H1 (cell line): ENCODE results near the gene PSORS1C2. TPM values are rescaled to one million over a fixed set of nuclear protein-coding genes. Genes with fewer than 3 reads are reported as not detected.

ENCODE experiments used
- CTCF ChIA-PET: fragments of 300-600 bp; sonication (Branson Sonifier 250); formaldehyde crosslinking; loops from one replicate; lab custom pipeline; 2021; ENCODE audit not compliant: partially characterized antibody; lab: Charles Lee
- POLR2A ChIA-PET: fragments of 300-600 bp; sonication (Branson Sonifier 250); formaldehyde crosslinking; loops from one replicate; lab custom pipeline; 2021; ENCODE audit warnings: inconsistent platforms; ENCODE audit not compliant: partially characterized antibody; lab: Charles Lee
- DNase-seq, 2 experiments: peaks; one replicate each; pipeline versions ENCODE4 v3.0.0 to v3.0.0-alpha.2; 2010 to 2022; ENCODE audit warnings: low spot score in 2 of 2, low read depth in 1 of 2, mixed read lengths in 1 of 2
- FAIRE-seq: peaks from 2 replicates; lab custom pipeline; 2011; peaks lifted over from hg19 to GRCh38; lab: Jason Lieb, UNC
- H2AFZ ChIP-seq: 2 replicates; pipeline ENCODE4 v1.8.1; 2012; ENCODE audit warnings: low read length, inconsistent platforms
- H2AK5ac ChIP-seq: 2 replicates; pipeline ENCODE4 v1.6.1; 2013; ENCODE audit warnings: low read depth, low read length
- H2BK120ac ChIP-seq: replicated peaks from 2 replicates; pipeline ENCODE3; 2013; ENCODE audit warnings: low read depth, low read length, inconsistent platforms
- H2BK12ac ChIP-seq: 2 replicates; pipeline ENCODE4 v1.6.1; 2013; ENCODE audit warnings: low read depth, low read length
- H2BK15ac ChIP-seq: 2 replicates; pipeline ENCODE4 v1.6.1; 2013; ENCODE audit warnings: low read length
- H2BK20ac ChIP-seq: 2 replicates; pipeline ENCODE4 v1.6.1; 2013; ENCODE audit warnings: low read length
- H2BK5ac ChIP-seq: 2 replicates; pipeline ENCODE4 v1.6.1; 2013; ENCODE audit warnings: low read depth, low read length
- H3K14ac ChIP-seq: 2 replicates; pipeline ENCODE4 v1.6.1; 2013; ENCODE audit warnings: inconsistent platforms; ENCODE audit not compliant: insufficient read length
- H3K18ac ChIP-seq: 2 replicates; pipeline ENCODE4 v1.6.1; 2013; ENCODE audit warnings: low read length; ENCODE audit errors: extremely low read depth
- H3K23ac ChIP-seq: 2 replicates; pipeline ENCODE4 v1.6.1; 2013; ENCODE audit warnings: inconsistent platforms; ENCODE audit not compliant: insufficient read length
- H3K23me2 ChIP-seq: 2 replicates; pipeline ENCODE4 v1.6.1; 2013; ENCODE audit warnings: low read depth, low read length
- H3K27ac ChIP-seq: 2 replicates; pipeline ENCODE4 v1.6.1; 2011; ENCODE audit warnings: low read depth, low read length, inconsistent platforms
- H3K27me3 ChIP-seq, 4 experiments: replicated peaks in 1 of 4; 1 replicate in 1 of 4; 2 replicates in 3 of 4; pipeline versions ENCODE4 v1.6.1 to v1.8.1; 2011 to 2013; ENCODE audit warnings: low read length in 3 of 4, mild to moderate bottlenecking in 3 of 4, inconsistent platforms in 2 of 4, mixed read lengths in 2 of 4, moderate library complexity in 1 of 4; ENCODE audit not compliant: control insufficient read depth in 3 of 4, insufficient read depth in 3 of 4; ENCODE audit errors: extremely low read depth in 1 of 4
- H3K36me3 ChIP-seq, 4 experiments: 2 replicates each; pipeline versions ENCODE4 v1.6.1 to v1.8.1; 2011 to 2013; ENCODE audit warnings: mild to moderate bottlenecking in 4 of 4, low read length in 3 of 4, moderate library complexity in 2 of 4, control low read depth in 1 of 4, inconsistent platforms in 1 of 4; ENCODE audit not compliant: insufficient read depth in 4 of 4, control insufficient read depth in 2 of 4
- H3K4ac ChIP-seq: replicated peaks from 2 replicates; pipeline ENCODE3; 2013; ENCODE audit warnings: low read length, low read depth, mixed read lengths, inconsistent platforms; ENCODE audit not compliant: insufficient read length
- H3K4me1 ChIP-seq, 4 experiments: replicated peaks in 1 of 4; 1 replicate in 1 of 4; 2 replicates in 3 of 4; pipeline versions ENCODE4 v1.6.1 to v1.8.1; 2011 to 2013; ENCODE audit warnings: low read length in 3 of 4, inconsistent platforms in 2 of 4, mixed read lengths in 1 of 4; ENCODE audit not compliant: insufficient read depth in 4 of 4, control insufficient read depth in 3 of 4
- H3K4me2 ChIP-seq, 2 experiments: 2 replicates each; pipeline versions ENCODE4 v1.6.1 to v1.8.1; 2011 to 2013; ENCODE audit warnings: low read depth in 2 of 2, low read length in 2 of 2, control low read depth in 1 of 2, inconsistent platforms in 1 of 2, mild to moderate bottlenecking in 1 of 2; ENCODE audit not compliant: insufficient read depth in 1 of 2
- H3K4me3 ChIP-seq, 4 experiments: fragments of 200-600, 300-600 bp in 1 of 4; sonication (generic), shearing (Covaris generic), sonication (Bioruptor Twin) in 1 of 4; 2 replicates each; pipeline versions ENCODE4 v1.5.1 to v1.8.1; 2011 to 2016; ENCODE audit warnings: low read length in 4 of 4, low read depth in 3 of 4, control low read depth in 2 of 4, inconsistent platforms in 2 of 4, mild to moderate bottlenecking in 2 of 4, mixed read lengths in 1 of 4, moderate library complexity in 1 of 4; ENCODE audit not compliant: insufficient read depth in 2 of 4; ENCODE audit errors: extremely low read depth in 1 of 4
- H3K56ac ChIP-seq: replicated peaks from 2 replicates; pipeline ENCODE3; 2013; ENCODE audit warnings: low read depth, mild to moderate bottlenecking, mixed read lengths, low read length, inconsistent platforms; ENCODE audit not compliant: insufficient read length
- H3K79me1 ChIP-seq: 2 replicates; pipeline ENCODE4 v1.6.1; 2013; ENCODE audit warnings: low read depth, low read length, control low read depth
- H3K79me2 ChIP-seq, 2 experiments: 2 replicates each; pipeline versions ENCODE4 v1.6.1 to v1.8.1; 2012 to 2013; ENCODE audit warnings: low read length in 2 of 2, mild to moderate bottlenecking in 2 of 2, inconsistent platforms in 1 of 2; ENCODE audit not compliant: insufficient read depth in 2 of 2, control insufficient read depth in 1 of 2
- H3K9ac ChIP-seq, 4 experiments: replicated peaks in 1 of 4; 1 replicate in 1 of 4; 2 replicates in 3 of 4; pipeline versions ENCODE4 v1.6.1 to v1.8.1; 2011 to 2013; ENCODE audit warnings: low read depth in 3 of 4, low read length in 3 of 4, control low read depth in 2 of 4, mild to moderate bottlenecking in 2 of 4, moderate library complexity in 2 of 4, inconsistent platforms in 1 of 4; ENCODE audit errors: extremely low read depth in 1 of 4
- H3K9me3 ChIP-seq, 2 experiments: 2 replicates each; pipeline versions ENCODE4 v1.6.1 to v1.8.1; 2012 to 2013; ENCODE audit warnings: mild to moderate bottlenecking in 2 of 2, moderate library complexity in 2 of 2, control low read depth in 1 of 2, inconsistent platforms in 1 of 2, low read depth in 1 of 2, low read length in 1 of 2, mixed read lengths in 1 of 2; ENCODE audit not compliant: insufficient read depth in 2 of 2
- H4K20me1 ChIP-seq, 2 experiments: replicated peaks in 1 of 2; 2 replicates each; pipeline versions ENCODE3 to v1.8.1; 2011 to 2013; ENCODE audit warnings: inconsistent platforms in 2 of 2, low read length in 2 of 2, mild to moderate bottlenecking in 1 of 2; ENCODE audit not compliant: insufficient read depth in 2 of 2, control insufficient read depth in 1 of 2
- H4K5ac ChIP-seq: 2 replicates; pipeline ENCODE4 v1.6.1; 2013; ENCODE audit warnings: low read length, low read depth, mixed read lengths, inconsistent platforms; ENCODE audit not compliant: insufficient read length
- H4K8ac ChIP-seq: 2 replicates; pipeline ENCODE4 v1.8.0; 2013; ENCODE audit warnings: mild to moderate bottlenecking, moderate library complexity, low read length, inconsistent platforms; ENCODE audit not compliant: insufficient read depth; ENCODE audit errors: extremely low read depth
- H4K91ac ChIP-seq: replicated peaks from 2 replicates; pipeline ENCODE3; 2013; ENCODE audit warnings: low read length, mixed read lengths, inconsistent platforms; ENCODE audit not compliant: insufficient read length
- ASH2L ChIP-seq: fragments of 200-600, 300-600 bp; sonication (generic); IDR thresholded peaks from one replicate; pipeline ENCODE4 v1.7.1; 2017; ENCODE audit warnings: low read length
- BRCA1 ChIP-seq: IDR thresholded peaks from 2 replicates; pipeline ENCODE4 v1.6.1; 2012; ENCODE audit warnings: low read depth, low read length, improper control_type of control experiment
- CHD1 ChIP-seq: IDR thresholded peaks from 2 replicates; pipeline ENCODE4 v1.6.1; 2012; ENCODE audit warnings: low read depth, low read length, improper control_type of control experiment
- CTBP2 ChIP-seq: IDR thresholded peaks from 2 replicates; pipeline ENCODE4 v1.7.0; 2011; ENCODE audit warnings: borderline replicate concordance, mild to moderate bottlenecking, moderate library complexity, mixed read lengths, low read length; ENCODE audit not compliant: insufficient read depth, insufficient read length
- EGR1 ChIP-seq: IDR thresholded peaks from 2 replicates; pipeline ENCODE4 v1.6.1; 2011; ENCODE audit warnings: low read depth, low read length, borderline replicate concordance
- GABPA ChIP-seq: IDR thresholded peaks from 2 replicates; pipeline ENCODE4 v1.6.1; 2011; ENCODE audit warnings: mild to moderate bottlenecking, low read length, moderate library complexity, borderline replicate concordance; ENCODE audit not compliant: insufficient read depth
- HDAC2 ChIP-seq, 2 experiments: fragments of 300-600 bp in 1 of 2; sonication (generic) in 1 of 2; IDR thresholded peaks; 2 replicates each; pipeline ENCODE4 v1.6.1; 2011 to 2012; ENCODE audit warnings: low read depth in 2 of 2, low read length in 2 of 2, mild to moderate bottlenecking in 2 of 2, moderate library complexity in 2 of 2, borderline replicate concordance in 1 of 2, inconsistent platforms in 1 of 2
- JUND ChIP-seq: IDR thresholded peaks from 2 replicates; pipeline ENCODE4 v1.6.1; 2011; ENCODE audit warnings: mild to moderate bottlenecking, improper control_type of control experiment, low read length
- KDM4A ChIP-seq: IDR thresholded peaks from one replicate; pipeline ENCODE4 v1.7.1; 2012; ENCODE audit warnings: low read depth, mild to moderate bottlenecking, moderate library complexity, low read length, inconsistent platforms; ENCODE audit not compliant: severe bottlenecking
- KDM5A ChIP-seq: fragments of 200-600 bp; IDR thresholded peaks from 2 replicates; pipeline ENCODE4 v1.7.1; 2012; ENCODE audit warnings: mild to moderate bottlenecking, low read length, inconsistent platforms, mixed read lengths
- NRF1 ChIP-seq: IDR thresholded peaks from 2 replicates; pipeline ENCODE4 v1.6.1; 2011; ENCODE audit warnings: mild to moderate bottlenecking, low read depth, low read length, improper control_type of control experiment
- POLR2A ChIP-seq, 2 experiments: IDR thresholded peaks; 1 replicate in 1 of 2; 2 replicates in 1 of 2; pipeline ENCODE4 v1.6.1; 2011; ENCODE audit warnings: low read depth in 2 of 2, low read length in 2 of 2, mild to moderate bottlenecking in 2 of 2; ENCODE audit errors: control extremely low read depth in 1 of 2
- SP2 ChIP-seq: IDR thresholded peaks from 2 replicates; pipeline ENCODE4 v1.6.1; 2012; ENCODE audit warnings: mild to moderate bottlenecking, low read length, inconsistent platforms
- SUZ12 ChIP-seq: fragments of 200-600 bp; sonication (generic); IDR thresholded peaks from 2 replicates; pipeline ENCODE4 v1.6.1; 2012; ENCODE audit warnings: mild to moderate bottlenecking, inconsistent platforms, low read length, moderate library complexity, mixed read lengths
- TCF12 ChIP-seq: IDR thresholded peaks from 2 replicates; pipeline ENCODE4 v1.6.1; 2011; ENCODE audit warnings: low read depth, mild to moderate bottlenecking, low read length
- WGBS, 2 experiments: shearing (Covaris generic) in 1 of 2; methylation state at CpG; one replicate each; pipeline versions ENCODE4 v1.1.6 to v1.1.7; 2013 to 2015; ENCODE audit warnings: low lambda C conversion rate in 2 of 2, mixed read lengths in 2 of 2, inconsistent platforms in 1 of 2, low coverage in 1 of 2, missing lambda C conversion rate in 1 of 2; ENCODE audit not compliant: insufficient replicate concordance in 2 of 2, insufficient coverage in 1 of 2, insufficient read length in 1 of 2; ENCODE audit errors: extremely low coverage in 1 of 2, missing lambda C conversion rate in 1 of 2; 5-methylcytosine and 5-hydroxymethylcytosine counted together
- polyA plus RNA-seq, 7 experiments: library from polyadenylated mRNA; depleted of rRNA in 3 of 7; stranded (reverse) in 5 of 7; unstranded in 2 of 7; fragments of >200 nt in 5 of 7; fragments of 200-250 nt in 2 of 7; gene quantifications; 1 replicate in 5 of 7; 2 replicates in 1 of 7; 4 replicates in 1 of 7; pipeline versions ENCODE4 v1.2.1 to v1.2.3, GENCODE V29; 2011 to 2013; ENCODE audit warnings: missing spikeins in 2 of 7, mixed read lengths in 2 of 7
- total RNA-seq: library from RNA; stranded (reverse); fragmentation: NEBNext Ultra II Directional; extraction: Animal tissue kit (Norgen Biotek cat#: 25700); gene quantifications from 2 replicates; pipeline ENCODE4 v1.2.1, GENCODE V29; 2021

The PSORS1C2 gene
- total and polyA plus RNA-seq, 2 of the 8 experiments (the other 6 are each of a cell fraction or from before 2014, with no cell fraction given) = 0.11 TPM; not detected in 1

DNA sequence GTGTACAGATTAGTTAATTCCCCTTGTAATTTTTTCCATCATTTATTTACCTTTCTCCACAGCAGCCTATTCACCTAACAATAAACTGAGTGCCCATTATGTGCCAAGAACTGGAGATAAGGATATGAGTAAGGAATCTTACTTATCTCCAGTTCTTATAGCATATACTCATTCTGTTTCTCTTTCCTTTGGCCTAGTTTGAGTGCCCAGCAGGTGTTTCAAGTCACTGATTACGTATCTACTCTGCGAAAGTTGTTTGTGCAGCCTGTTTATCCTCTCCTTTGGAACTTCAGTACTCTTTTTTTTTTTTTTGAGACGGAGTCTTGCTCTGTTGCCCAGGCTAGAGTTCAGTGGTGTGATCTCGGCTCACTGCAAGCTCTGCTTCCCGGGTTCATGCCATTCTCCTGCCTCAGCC lies 48.9 kb upstream of the PSORS1C2 start:
- Histone ChIP-seq H3K23me2 (no peaks in the 10 kb centered on the region), H2AFZ (no peak overlapping the region), H3K27ac (no peak overlapping the region), H3K18ac (no peak overlapping the region), H2BK12ac (no peak overlapping the region), H4K20me1 (no peaks in the 10 kb centered on the region), H2BK120ac (no peak overlapping the region), H3K9ac (no peak overlapping the region), H3K4me3 (no peak overlapping the region), H3K14ac (no peak overlapping the region), H3K56ac (no peak overlapping the region), H3K36me3 (no peaks in the 10 kb centered on the region), H3K27me3 (no peaks in the 10 kb centered on the region), H4K8ac (no peak overlapping the region), H3K4me2 (no peak overlapping the region), H3K79me1 (no peaks in the 10 kb centered on the region), H3K23ac (no peak overlapping the region), H2BK20ac (no peak overlapping the region), H3K9me3 (no peaks in the 10 kb centered on the region; a peak in 1 of 4 replicates), H4K5ac (no peak overlapping the region), H2BK15ac (no peak overlapping the region), H3K4ac (no peak overlapping the region), H4K91ac (no peak overlapping the region), H3K79me2 (no peaks in the 10 kb centered on the region), H3K4me1 (peaks cover 0 to 9% (median 2%) of the 10 kb centered on the region in 4 experiments; a peak in 3 of 7 replicates), H2BK5ac (no peak overlapping the region), H2AK5ac (no peak overlapping the region)
- WGBS, 2 experiments = 100% methylated on average over 4 of the region's 5 CpGs; no CpG with 5 or more reads in 1 of the 2 experiments
- no peak for FAIRE-seq
- POLR2A ChIA-PET = interaction anchor here (61.6 kb wide), 1 partner anchor 40 kb away, joined by 2251 read pairs; the partner anchor contains the start of genes CCHCR1, CDSN, POU5F1 and PSORS1C1
- CTCF ChIA-PET = interaction anchor here (0.9 to 11.0 kb wide), 5 partner anchors 14 to 55 kb away, joined by 3 to 94 read pairs (median 8); no protein-coding TSS in a partner anchor
- no peak for DNase-seq
- TF ChIP-seq GABPA (no peak), SUZ12 (no peak), CTBP2 (no peak), NRF1 (no peak), TCF12 (no peak), SP2 (no peak), POLR2A (IDR thresholded peaks at IDR 0.05; ENCODE audit: control extremely low read depth in 1 of 2, low read depth in 2 of 2, low read length in 2 of 2) (no peak), BRCA1 (no peak), ASH2L (no peak), HDAC2 (IDR thresholded peaks at IDR 0.05; ENCODE audit: borderline replicate concordance in 1 of 2, low read depth in 2 of 2, low read length in 2 of 2) (no peak), EGR1 (no peak), KDM5A (no peak), KDM4A (no peak), CHD1 (no peak), JUND (no peak)
